GM21423 (cell line): ENCODE measurements around the gene JMJD4.
"Not testable (repeated sequence)": the region's sequence is repeated elsewhere in the genome, so short reads cannot be mapped to it uniquely, and the experiment has no call there.

Experiments used
- ATAC-seq: cut with Tn5 transposase; IDR thresholded peaks from one replicate; pipeline ENCODE4 v1.9.1; 2021; ENCODE audit warnings: mild to moderate bottlenecking, moderate library complexity; ENCODE audit not compliant: unreplicated experiment

The JMJD4 gene

DNA sequence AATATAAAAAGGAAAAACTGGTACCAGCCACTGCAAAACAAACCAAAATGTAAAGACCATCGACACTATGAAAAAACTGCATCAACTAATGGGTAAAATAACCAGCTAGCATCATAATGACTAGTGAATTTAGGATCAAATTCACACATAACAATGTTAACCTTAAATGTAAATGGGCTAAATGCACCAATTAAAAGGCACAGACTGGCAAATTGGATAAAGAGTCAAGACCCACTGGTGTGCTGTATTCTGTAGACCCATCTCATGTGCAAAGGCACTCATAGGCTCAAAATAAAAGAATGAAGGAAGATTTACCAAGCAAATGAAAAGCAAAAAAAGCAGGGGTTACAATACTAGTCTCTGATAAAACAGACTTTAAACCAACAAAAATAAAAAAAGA is 33.5 kb downstream of the JMJD4 start:
- ATAC-seq = not testable (repeated sequence)

DNA sequence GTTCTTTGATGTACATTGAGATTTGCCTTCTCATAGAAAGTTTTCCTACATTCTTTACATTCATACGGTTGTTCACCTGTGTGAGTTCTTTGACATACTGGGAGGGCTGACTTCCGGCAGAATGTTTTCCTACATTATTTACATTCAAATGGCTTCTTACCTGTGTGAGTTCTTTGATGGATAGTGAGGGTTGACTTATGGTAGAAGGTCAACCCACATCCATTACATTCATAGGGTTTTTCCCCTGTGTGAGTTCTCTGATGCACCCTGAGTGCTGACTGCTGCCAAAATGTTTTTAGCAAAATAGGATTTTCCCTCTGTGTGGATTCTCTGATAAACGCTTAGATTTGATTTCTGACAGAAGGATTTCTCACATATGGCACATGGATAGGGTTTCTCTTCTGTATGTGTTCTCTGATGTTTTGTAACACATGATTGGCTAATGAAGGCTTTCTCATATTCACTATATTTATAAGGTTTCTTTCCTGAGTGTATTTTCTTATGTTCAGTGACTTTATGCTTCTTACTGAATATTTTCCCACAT is 37.7 kb downstream of the JMJD4 start:
- ATAC-seq = no peak

DNA sequence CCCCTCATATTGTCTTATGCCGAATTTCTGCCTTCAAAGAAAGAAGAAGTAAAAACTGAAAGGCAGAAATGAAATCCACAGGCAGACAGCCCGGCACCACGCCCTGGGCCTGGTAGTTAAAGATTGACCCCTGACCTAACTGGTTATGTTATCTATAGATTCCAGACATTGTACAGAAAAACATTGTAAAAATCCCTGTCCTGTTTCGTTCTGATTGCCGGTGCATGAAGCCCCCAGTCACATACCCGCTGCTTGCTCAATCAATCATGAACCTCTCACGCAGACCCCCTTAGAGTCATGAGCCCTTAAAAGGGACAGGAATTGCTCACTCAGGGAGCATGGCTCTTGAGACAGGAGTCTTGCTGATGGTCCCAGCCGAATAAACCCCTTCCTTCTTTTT is 49.3 kb downstream of the JMJD4 start:
- no peak for ATAC-seq
